ENCODE results near the gene PLA2G7. TPM values are rescaled to one million over a fixed set of nuclear protein-coding genes. Genes with fewer than 3 reads are reported as not detected.
"Not testable (repeated sequence)": the region's sequence is repeated elsewhere in the genome, so short reads cannot be mapped to it uniquely, and the experiment has no call there.

PLA2G7 gene
- not detected for total RNA-seq

DNA sequence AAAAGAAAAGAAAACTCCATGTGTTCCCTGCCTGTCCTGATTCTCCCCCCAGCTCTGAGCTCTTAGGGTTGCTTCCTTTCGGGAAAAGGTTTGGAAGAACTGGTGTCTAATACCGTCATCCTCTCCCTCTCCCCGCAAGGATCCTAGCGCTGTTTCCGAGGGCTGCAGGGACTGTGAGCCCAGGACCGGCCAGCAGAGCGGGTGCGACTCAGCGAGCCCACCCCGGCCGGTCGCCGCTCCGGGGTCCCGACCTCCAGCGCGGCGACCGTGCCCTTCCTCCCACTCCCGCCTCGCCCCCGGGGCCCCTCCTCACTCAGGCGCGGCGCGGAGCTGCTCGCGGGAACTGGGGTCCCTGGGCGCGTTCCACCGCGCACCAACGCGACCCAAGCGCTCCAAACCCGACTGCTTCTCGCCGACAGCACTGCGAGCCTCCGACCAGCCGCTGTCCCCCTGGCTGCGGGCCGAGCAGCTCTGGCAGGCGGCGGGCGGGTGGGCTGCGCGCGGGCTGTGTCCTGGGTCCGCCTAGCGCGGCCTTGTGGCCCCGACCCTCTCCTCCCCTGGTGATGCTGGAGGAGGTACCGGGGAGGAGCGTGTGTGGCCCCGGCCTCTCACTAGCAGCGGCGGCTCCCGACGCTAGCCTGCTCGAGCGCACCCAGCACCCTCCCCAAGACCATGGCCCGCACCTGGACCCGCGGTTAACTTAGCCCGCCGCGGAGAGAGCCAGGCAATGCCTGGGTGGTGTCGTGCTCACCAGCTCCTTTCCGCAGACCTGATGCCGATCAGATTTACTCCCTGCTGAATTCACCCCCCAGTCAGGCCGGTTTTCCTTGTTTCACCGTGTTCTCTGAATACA lies at the start of gene PLA2G7:
TSS of gene PLA2G7 (minus strand) at position 509 of the 853 bp plus-strand sequence. CDS start 12,484 bp downstream, outside the sequence.
- peak in 1 of 3 donors; percentile 34 for DNase-seq (ENCODE audit: low read depth in 2 of 3, low spot score in 2 of 3)

DNA sequence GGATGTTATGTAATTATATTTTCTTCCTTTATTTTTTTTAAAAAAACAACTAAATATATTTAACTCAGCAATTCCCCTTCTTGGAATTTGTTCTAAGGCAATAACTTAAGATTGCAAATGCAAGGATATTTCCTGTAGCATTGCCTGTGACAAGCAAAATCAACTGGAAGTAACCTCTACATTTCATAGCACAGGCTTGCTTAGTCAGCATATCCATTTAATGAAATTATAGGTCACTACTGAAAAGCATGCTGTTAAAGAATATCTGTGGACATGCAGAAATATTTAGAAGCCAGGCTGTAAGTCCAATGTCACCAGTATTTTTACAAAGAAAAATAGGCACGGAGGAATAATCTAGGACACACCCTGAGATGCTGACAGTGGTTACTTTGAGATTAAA lies 49.4 kb upstream of the PLA2G7 start:
- DNase-seq (ENCODE audit: low read depth in 2 of 3, low spot score in 2 of 3): no peak

DNA sequence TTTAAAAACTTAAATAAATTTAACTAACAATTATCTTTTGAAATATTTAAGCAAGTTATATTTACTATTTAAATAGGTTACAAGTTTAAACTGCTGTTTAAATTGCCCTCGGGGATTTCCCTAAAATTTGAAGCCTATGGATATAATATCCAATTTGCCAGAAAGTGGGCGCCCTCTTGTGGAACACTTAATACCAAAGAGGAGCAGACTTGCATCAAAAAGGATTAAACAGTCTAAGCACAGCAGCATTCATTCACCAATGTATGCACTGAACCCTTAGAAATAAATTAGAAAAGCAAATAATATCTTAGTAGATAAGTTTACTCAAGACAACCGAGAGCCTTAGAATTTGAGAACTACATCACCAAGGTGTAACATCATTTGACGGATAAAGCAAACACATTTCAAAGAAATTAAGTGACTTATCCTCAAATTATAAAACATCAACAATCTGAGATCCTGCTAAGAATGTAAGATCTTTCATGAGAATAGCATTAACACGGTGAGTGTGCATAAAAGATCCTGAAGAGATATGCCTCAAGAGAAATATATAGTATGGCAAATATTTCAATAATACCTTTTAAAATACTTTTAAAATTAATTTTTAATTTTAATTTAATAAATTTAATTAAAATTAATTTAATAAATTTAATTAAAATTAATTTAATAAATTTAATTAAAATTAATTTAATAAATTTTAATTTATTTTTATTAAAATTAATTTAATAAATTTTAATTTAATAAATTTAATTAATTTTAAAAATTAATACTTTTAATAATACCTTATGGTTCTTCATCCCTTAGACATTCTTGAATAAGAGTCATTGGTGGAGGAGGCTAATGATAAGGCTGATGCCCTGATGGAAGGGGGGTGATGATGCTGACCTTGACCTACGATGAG lies 46.6 kb upstream of the PLA2G7 start:
- peak in 2 of 3 donors; percentile 61 to 78 for DNase-seq (ENCODE audit: low read depth in 2 of 3, low spot score in 2 of 3)

DNA sequence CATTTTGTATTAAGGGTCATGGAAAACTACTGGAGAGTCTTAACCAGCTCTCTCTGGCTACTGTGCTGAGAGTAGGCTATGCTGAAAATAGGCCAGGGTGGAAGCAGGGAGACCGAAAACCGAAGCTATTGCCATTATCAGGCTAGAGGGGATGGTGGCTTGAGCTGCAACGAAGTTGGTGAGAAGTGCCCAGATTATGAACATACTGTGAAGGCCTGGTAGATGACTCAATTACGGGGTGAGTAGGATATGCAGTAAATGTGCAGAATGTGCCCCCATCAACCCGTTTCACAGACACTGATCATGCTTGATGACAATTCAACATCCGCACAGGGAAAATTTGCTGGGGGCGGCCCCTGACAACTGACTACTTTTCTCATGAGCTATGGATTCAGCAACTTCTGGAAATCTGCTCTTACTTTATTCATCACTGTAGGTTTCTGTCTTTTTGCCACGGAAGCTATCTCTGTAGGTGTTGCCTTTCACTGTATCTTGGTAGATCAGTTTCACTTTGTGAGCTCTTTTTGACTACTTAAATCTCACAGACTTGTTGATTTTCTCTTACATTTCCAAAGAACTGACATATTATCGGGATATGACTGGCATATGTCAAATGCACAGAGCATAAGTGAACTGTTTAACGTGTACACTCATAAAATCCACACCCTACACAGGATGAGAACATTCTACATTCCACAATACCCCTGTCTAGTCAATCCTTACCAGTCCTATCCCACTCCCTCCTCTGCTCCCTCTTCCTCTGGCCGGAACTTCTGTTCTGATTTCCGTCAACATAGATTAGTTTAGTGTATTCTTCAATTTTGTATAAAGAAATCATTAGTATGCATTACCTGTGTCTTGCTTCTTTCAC lies 42.5 kb upstream of the PLA2G7 start:
- DNase-seq (ENCODE audit: low read depth in 2 of 3, low spot score in 2 of 3): no peak

DNA sequence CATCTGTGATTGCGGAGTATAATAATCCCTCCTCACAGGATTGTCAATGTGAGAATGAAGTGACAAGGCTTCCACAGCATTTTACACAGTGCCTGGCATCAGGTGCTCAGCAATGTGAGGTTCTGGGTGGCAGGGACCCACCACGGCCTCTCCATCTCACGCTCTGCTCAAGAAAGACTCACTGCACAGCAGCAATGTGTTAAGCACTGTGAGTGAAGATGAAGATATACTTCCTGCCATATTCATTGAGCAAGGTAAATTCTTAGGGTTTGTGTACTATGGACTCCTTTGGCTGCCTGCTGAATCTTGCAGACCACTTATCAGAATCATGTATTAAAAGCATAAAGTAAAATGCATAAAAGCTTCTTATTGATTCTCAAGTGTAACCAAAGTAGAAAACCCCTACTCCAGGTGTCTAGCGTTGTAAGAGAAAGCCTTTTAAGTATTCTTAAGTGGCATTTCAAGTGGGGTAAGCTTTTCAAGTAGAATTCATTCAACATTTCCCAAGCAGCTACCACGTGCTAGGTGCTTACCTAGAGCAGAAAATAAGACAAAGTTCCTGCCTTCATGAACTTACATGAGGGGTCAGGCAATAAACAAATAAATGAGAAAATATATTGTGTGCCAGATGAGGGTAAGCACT lies 41.0 kb upstream of the PLA2G7 start:
- no peak for DNase-seq (ENCODE audit: low read depth in 2 of 3, low spot score in 2 of 3)

DNA sequence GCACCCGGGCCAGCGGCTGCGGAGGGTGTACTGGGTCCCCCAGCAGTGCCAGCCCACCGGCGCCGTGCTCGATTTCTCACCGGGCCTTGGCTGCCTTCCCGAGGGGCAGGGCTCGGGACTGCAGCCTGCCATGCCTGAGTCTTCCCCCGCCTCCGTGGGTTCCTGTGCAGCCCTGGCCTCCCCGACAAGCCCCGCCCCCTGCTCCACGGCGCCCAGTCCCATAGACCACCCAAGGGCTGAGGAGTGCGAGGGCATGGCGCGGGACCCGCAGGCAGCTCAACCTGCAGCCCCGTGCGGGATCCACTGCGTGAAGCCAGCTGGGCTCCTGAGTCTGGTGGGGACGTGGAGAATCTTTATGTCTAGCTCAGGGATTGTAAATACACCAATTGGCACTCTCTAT lies 39.6 kb upstream of the PLA2G7 start:
- not testable (repeated sequence) for DNase-seq (ENCODE audit: low read depth in 2 of 3, low spot score in 2 of 3)

DNA sequence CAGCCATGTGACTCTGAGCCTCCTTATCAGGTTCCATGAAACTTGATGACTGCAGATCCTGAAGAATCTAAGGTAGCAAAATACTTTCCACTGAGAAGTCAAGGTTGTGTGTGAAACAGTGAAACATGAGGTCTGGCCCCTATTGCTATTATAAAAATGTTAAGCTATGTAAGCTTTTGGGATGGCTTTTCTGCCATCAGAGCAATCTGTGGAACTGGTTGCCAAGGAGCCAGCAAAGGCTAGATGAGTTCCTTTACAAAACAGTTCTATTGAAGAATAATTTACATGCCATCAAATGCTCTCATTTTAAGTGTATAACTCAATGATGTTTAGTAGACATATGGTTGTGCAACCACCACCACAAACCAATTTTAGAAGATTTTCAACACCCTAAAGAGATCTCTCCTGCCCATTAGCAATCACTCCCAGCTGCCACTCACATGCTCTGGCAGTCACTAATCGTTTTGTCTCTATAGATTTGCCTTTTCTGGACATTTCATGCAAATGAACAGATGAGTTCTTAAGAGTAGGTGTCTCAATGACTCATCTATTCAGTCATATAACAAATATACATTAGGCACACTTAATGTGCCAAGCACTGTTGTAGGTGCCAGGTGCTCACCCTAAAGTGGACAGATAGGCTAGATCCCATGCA lies 38.2 kb upstream of the PLA2G7 start:
- no peak for DNase-seq (ENCODE audit: low read depth in 2 of 3, low spot score in 2 of 3)

DNA sequence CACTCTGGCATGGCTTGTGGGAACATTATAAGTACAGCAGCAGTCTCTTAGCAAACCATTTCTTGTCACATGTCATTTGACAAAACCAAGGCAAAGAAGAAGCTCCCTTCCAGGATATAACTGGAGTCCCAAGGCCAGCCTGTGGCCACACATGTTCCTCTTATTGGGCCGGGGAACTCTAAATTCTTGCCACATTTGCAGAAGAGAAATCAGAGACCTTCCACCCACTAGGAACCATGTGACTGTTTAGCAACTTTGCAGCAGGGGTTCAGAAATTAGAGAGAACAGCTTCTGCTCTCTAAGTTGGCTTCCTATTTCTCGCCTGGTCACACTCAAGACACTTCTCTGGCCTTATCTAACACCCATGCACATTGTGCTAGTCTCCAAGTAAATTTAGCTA lies 37.6 kb upstream of the PLA2G7 start:
- peak in 2 of 3 donors; percentile 6 to 50 for DNase-seq (ENCODE audit: low read depth in 2 of 3, low spot score in 2 of 3)

DNA sequence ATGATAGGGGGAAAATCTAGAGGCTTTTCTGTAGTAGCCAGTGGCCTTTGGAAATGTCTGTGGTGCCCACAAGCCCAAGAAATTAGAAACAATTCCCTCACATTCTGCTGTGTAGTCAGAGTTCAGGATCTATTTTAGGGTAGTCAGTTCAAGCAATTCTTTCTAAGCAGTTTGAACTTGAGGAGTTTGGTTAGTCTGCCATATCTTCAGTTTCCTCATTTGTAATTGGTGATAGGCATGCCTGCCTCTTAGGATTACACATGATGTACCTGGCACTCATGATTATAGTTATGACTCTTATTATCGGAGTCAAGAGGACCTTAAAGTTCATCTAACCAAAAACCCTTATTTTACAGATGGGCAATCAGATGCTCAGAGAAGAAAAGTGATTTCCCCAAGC lies 36.8 kb upstream of the PLA2G7 start:
- no peak for DNase-seq (ENCODE audit: low read depth in 2 of 3, low spot score in 2 of 3)

DNA sequence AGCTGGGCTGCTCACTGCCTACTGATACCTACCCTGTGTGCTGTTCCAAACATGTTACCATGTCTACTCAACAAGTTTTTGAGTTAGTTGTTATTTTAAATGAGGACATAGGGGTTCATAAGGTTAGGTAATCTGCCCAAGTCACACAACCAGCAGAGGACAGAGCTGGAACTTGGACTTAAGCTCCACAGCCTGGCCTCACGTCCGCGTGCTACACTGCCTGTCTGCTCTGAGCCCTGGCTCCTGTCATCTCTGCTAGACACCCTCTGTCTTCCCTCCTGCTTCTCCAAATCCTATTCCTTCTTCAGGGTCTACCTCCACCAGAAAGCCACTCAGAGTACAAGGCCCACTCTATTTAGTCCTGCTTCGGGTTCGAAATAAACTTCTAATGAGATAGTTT lies 29.8 kb upstream of the PLA2G7 start:
- no peak for DNase-seq (ENCODE audit: low read depth in 2 of 3, low spot score in 2 of 3)

DNA sequence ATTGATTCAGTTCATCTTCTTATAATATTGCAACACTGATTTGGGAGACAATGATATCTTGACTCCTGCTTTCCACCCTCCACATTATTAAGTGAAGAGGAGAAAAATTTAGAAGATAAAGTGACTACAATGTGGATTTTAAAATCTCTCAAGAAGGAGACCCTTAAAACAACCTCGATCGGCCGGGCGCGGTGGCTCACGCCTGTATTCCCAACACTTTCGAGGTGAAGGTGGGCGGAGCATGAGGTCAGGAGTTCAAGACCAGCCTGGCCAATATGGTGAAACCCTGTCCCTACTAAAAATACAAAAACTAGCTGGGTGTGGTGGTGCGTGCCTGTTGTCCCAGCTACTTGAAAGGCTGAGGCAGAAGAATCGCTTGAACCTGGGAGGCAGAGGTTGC lies 29.1 kb upstream of the PLA2G7 start:
- not testable (repeated sequence) for DNase-seq (ENCODE audit: low read depth in 2 of 3, low spot score in 2 of 3)

DNA sequence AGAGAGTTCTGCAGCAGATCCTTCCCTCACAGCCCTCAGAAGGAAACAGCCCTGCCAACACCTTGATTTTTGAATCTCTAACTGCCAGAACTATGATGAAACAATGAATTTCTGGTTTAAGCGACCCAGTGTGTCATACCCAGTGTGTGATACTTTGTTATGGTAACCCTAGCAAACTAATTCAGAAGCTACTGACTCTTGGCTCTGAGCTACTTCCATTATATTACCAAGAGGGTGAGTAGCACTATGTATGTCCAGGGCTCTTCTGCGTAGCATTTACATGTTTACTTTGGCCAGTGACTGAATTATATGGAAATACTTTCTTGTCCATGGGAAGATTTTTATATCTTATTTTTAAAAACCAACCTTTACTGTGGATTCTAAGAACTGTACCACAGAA lies 28.3 kb upstream of the PLA2G7 start:
- DNase-seq (ENCODE audit: low read depth in 2 of 3, low spot score in 2 of 3): no peak

DNA sequence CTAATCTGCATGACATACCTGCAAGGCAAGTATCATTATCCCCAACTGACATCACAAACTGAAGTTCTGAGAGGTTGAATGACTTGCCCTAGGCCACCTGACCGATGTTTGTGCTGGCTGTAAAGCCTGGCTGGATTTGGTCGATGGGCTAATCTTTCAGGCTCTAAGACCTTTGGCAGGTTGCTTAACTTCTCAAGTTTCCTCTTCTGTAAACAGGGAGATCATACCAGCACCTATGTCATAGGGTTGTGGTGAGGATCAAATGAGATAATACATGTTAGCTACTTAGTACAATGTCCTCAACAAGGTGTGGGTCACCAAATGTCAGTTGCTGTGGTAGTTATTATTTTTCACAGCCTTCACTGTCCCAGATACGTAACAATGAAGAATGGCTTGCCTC lies 25.8 kb upstream of the PLA2G7 start:
- DNase-seq (ENCODE audit: low read depth in 2 of 3, low spot score in 2 of 3): no peak

DNA sequence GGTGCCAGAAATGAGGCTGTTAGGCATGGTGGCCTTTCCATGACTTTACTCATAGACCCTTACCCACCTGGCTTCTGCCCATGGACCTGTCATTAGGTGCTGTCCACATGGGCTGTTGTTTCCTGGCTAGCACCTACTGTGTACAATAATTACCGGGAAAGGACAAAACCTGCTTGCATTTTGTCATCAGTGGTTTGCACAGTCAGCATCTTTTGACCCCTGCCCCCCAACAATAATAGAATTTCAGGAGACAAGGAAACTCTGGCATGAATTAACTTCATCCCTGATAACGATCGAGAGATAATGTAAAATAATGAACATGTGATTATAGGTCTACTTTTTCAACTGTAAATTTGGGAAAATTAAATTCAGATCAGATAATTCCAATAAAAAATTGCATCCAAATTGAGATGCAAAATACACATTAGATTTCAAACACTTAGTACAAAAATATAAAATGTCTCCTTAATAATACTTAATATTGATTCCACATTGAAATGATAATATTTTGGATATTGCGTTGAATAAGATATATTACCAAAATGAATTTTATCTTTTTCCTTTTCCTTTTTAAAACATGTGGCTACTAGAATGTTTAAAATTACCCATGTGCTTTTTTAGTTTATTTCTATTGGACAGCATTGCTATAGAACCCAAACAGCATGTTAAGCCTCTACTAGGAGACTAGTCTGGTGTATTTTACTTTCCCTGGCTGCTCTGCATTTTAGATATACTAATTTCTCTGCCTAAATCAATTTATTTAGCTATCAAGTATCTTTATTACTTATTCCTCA lies 24.0 kb upstream of the PLA2G7 start:
- no peak for DNase-seq (ENCODE audit: low read depth in 2 of 3, low spot score in 2 of 3)

DNA sequence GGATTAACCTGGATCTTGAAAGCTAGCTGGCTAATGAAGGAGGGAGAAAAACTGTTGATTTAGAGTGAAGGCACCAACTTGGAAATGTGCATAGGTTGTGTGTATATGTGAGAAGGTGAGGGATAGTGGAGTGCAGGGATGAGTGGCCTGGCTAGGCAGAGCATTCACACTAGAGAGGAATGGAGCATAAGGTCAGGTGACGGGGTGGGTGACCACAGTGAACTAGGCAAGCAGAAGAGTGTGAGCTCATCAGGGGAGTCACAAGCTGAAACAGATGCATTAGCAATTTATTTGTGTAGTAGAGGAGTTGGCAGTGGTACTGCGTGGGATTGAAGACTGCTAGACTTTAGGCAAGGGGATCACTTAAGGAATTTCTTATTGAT lies 22.0 kb upstream of the PLA2G7 start:
- DNase-seq (ENCODE audit: low read depth in 2 of 3, low spot score in 2 of 3): no peak

DNA sequence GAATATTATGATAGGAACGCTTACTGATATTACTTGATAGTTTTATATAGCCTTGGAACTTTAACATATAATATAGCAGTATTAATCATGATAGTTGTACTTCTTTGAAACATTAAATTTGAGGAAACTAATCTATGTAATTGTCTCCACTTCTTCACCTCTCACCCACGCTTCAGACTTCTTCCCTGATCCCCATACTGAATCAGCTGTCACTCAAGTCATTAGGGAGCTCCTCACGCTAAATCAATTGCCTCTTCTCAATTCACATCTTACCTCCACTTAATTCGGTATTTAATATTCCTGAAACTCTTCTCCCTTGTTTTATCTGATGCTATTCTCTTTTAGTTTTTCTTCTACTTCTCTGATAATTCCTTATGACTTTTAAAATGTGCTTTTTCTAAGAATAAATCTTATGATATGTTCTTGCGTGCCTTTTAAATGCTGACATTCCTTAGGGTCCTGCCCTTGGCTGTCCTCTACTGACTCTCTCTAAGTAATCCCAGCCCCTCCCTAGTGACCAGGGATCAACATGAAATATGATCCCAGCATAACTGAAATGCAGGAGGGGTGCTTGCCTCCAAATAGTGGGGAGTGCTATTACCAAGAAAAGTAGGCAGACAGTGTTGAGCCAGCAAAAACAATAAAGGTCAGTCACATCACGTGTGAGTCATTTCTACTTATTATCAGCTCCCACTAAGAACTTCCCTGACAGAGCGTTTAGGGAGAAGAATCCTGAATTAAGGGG lies 21.5 kb upstream of the PLA2G7 start:
- DNase-seq (ENCODE audit: low read depth in 2 of 3, low spot score in 2 of 3): no peak

DNA sequence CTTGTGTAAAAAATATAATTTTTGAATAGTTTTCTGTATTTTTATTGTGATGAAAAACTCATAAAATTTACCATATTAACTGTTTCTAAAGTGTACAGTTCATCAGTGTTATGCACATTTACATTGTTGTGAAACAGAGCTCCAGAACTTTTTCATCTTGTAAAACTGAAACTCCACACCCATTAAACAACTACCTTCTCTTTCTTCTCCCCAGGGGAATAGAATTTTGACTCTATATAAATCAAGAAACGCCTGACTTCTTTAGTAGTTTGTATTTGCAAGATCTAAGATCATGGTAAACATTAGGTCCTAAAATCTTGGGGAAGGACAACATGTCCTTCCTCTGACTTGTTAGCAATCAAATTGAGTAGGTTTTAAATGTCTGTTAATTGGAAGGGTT lies 20.7 kb upstream of the PLA2G7 start:
- no peak for DNase-seq (ENCODE audit: low read depth in 2 of 3, low spot score in 2 of 3)

DNA sequence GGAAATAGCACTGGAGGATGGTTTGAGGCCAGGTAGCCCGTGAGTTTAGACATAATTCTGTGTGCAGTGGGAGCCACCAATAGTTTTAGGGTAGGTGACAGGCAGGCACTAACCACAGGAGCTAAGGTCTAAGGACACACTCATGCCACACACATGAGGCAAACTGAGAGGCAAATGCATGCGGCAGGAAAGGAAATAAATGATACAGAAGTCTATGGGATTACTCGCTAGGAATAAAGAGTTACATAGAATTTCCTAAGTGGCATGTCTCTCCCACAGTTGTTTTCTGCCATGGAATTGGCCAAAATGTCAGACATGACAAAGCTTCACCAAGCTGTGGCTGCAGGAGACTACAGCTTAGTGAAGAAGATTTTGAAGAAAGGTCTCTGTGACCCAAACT lies 16.5 kb upstream of the PLA2G7 start:
- no peak for DNase-seq (ENCODE audit: low read depth in 2 of 3, low spot score in 2 of 3)
